B cell (primary cell): ENCODE data around the gene LIPA.

ENCODE experiments used
- CTCF ChIP-seq: fragments of 200-600 bp; IDR thresholded peaks from one replicate; pipeline ENCODE4 v1.8.0; 2022; ENCODE audit warnings: antibody characterized with exemption, mild to moderate bottlenecking
- EZH2 ChIP-seq: IDR thresholded peaks from 2 replicates; pipeline ENCODE4 v1.6.1; 2012; ENCODE audit warnings: borderline replicate concordance, low read depth, mild to moderate bottlenecking, moderate library complexity, low read length; ENCODE audit not compliant: insufficient read depth, poor library complexity, severe bottlenecking

DNA sequence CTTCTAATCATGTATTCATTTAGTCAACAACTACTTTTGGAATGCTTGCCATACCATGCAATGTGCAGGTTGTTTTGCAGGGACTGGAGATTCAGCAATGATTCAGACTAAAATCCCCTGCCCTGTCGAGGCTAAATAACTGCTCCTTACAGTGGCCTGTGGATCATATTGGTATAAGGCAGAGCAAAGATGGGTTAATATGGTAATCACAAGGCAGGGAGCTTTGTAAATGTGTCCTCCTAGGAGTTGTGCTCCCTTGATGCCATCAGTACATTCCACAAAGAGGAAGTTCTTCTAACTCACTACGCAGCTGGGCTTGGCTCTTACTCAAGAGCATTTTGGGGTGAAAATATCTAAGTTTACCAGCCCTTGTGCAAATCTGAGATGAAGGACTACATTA, 49.7 kb upstream of the LIPA start:
- no peak for TF ChIP-seq CTCF
- TF ChIP-seq EZH2: no peak
